Transverse colon (tissue), 4 donors: ENCODE data around the gene TLR10. TPM values are rescaled to one million over a fixed set of nuclear protein-coding genes. Genes with fewer than 3 reads are reported as not detected.

ENCODE experiments used
- DNase-seq: peaks from one replicate; pipeline ENCODE4 v3.0.0-alpha.2; 2019
- H3K27ac ChIP-seq, 4 donors: fragments of 200-600 bp; sonication (generic); 2 replicates each; pipeline ENCODE4 v1.5.1; 2016 to 2018; ENCODE audit warnings: inconsistent platforms in 4 of 4
- H3K27me3 ChIP-seq: fragments of 200-600 bp; sonication (generic); 2 replicates; pipeline ENCODE4 v1.5.1; 2017; ENCODE audit warnings: inconsistent platforms
- H3K36me3 ChIP-seq, 4 donors: fragments of 200-600 bp; sonication (generic); 2 replicates each; pipeline ENCODE4 v1.5.1; 2017 to 2019; ENCODE audit warnings: inconsistent platforms in 4 of 4
- H3K4me1 ChIP-seq, 4 donors: fragments of 200-600 bp; sonication (generic); 2 replicates each; pipeline ENCODE4 v1.5.1; 2017 to 2020; ENCODE audit warnings: inconsistent platforms in 4 of 4
- H3K4me3 ChIP-seq, 4 donors: fragments of 200-600 bp; sonication (generic); 1 replicate in 1 of 4; 2 replicates in 3 of 4; pipeline versions ENCODE4 v1.5.1 to v1.6.1; 2017 to 2019; ENCODE audit warnings: inconsistent platforms in 4 of 4
- H3K9me3 ChIP-seq, 2 donors: fragments of 200-600 bp; sonication (generic); 2 replicates each; pipeline ENCODE4 v1.5.1; 2017 to 2019; ENCODE audit warnings: inconsistent platforms in 2 of 2
- EP300 ChIP-seq: sonication (generic); formaldehyde crosslinking; IDR thresholded peaks from one replicate; pipeline ENCODE4 v1.6.1; 2017; ENCODE audit warnings: antibody characterized with exemption, low read depth
- POLR2A ChIP-seq: fragments of 450-650 bp; IDR thresholded peaks from one replicate; pipeline ENCODE4 v1.6.1; 2016; ENCODE audit warnings: antibody characterized with exemption, mild to moderate bottlenecking, moderate library complexity
- POLR2AphosphoS5 ChIP-seq, 3 donors: sonication (generic); formaldehyde crosslinking; IDR thresholded peaks; one replicate each; pipeline ENCODE4 v1.6.1; 2016; ENCODE audit warnings: antibody characterized with exemption in 3 of 3
- WGBS, 2 donors: methylation state at CpG; one replicate each; pipeline ENCODE4 v1.1.5; 2018; ENCODE audit warnings: low coverage in 1 of 2; 5-methylcytosine and 5-hydroxymethylcytosine counted together
- in situ Hi-C, 4 donors: fragments of 200-750 bp; cut with MboI; loops; one replicate each; pipeline versions ENCODE4 v1.15.0 to v1.15.1; 2017; ENCODE audit warnings: low sequenced_read_pairs in 3 of 4, low pct_ligation_motif_present in 1 of 4, low pct_unique_long_range_greater_than_20kb in 1 of 4
- intact Hi-C: fragments of 100-400 bp; cut with DNase I; formaldehyde crosslinking; loops from one replicate; pipeline ENCODE4 v1.15.1; 2023; ENCODE audit warnings: low total_unique reads
- total RNA-seq, 4 donors: library from RNA; depleted of rRNA; stranded (reverse); fragments of >200 nt; gene quantifications; one replicate each; pipeline ENCODE4 v1.1.0, GENCODE V29; 2016
- TF ChIP-seq, protein P1 (sequence below), 5 experiments: fragments of 200-600 bp in 3 of 5; fragments of 450-650 bp in 2 of 5; sonication (generic) in 3 of 5; IDR thresholded peaks; 1 replicate in 2 of 5; 2 replicates in 3 of 5; pipeline ENCODE4 v1.5.1; 2016 to 2017; ENCODE audit warnings: antibody characterized with exemption in 5 of 5, inconsistent platforms in 3 of 5, mild to moderate bottlenecking in 2 of 5, moderate library complexity in 1 of 5

The TLR10 gene
- total RNA-seq, 4 donors from 2014 or later = 4.6 TPM; not detected in 3

DNA sequence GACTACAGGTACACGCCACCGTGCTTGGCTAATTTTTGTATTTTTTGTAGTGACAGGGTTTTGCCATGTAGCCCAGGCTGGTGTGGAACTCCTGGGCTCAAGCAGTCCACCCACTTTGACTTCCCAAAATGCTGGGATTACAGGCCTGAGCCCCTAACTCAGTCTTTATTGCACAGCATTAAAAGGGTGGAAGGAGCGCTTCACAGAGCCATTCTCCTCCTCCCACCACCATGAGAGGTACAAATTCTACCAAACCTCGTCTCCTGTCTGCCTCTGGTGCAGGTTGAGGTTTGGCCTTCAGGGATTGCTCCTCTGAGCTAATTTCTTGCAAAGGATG, 52.3 kb downstream of the TLR10 start:
- Histone ChIP-seq H3K4me1 (peaks cover 11 to 30% (median 19%) of the 10 kb centered on the region in 4 donors), H3K27ac (peak overlapping the region in 3 of 4 donors; percentile 10 to 80 (median 75)), H3K9me3 (no peaks in the 10 kb centered on the region), H3K36me3 (no peaks in the 10 kb centered on the region), H3K27me3 (no peaks in the 10 kb centered on the region), H3K4me3 (no peak overlapping the region)
- no peak for DNase-seq
- intact Hi-C loops (no loop called here), in situ Hi-C loops (loop anchor here (5.0 to 25.0 kb wide), 7 partner anchors 546 to 918 kb away; no protein-coding TSS in a partner anchor)
- 75% methylated on average over 4 of the region's 4 CpGs; no CpG with 5 or more reads in 1 of the 2 donors for WGBS, 2 donors
- TF ChIP-seq EP300 = no peak

GRCh38 chr4:38728631-38729141, 54.1 kb downstream of the TLR10 start:
- Histone ChIP-seq H3K9me3 (no peaks in the 10 kb centered on the region), H3K36me3 (no peaks in the 10 kb centered on the region), H3K27me3 (no peaks in the 10 kb centered on the region), H3K27ac (peak overlapping the region; percentile 69 to 80 (median 78)), H3K4me3 (no peak overlapping the region), H3K4me1 (peaks cover 14 to 30% (median 22%) of the 10 kb centered on the region in 4 donors)
- intact Hi-C loops = no loop called here
- TF ChIP-seq POLR2A = no peak
- TF ChIP-seq, protein P1, sequence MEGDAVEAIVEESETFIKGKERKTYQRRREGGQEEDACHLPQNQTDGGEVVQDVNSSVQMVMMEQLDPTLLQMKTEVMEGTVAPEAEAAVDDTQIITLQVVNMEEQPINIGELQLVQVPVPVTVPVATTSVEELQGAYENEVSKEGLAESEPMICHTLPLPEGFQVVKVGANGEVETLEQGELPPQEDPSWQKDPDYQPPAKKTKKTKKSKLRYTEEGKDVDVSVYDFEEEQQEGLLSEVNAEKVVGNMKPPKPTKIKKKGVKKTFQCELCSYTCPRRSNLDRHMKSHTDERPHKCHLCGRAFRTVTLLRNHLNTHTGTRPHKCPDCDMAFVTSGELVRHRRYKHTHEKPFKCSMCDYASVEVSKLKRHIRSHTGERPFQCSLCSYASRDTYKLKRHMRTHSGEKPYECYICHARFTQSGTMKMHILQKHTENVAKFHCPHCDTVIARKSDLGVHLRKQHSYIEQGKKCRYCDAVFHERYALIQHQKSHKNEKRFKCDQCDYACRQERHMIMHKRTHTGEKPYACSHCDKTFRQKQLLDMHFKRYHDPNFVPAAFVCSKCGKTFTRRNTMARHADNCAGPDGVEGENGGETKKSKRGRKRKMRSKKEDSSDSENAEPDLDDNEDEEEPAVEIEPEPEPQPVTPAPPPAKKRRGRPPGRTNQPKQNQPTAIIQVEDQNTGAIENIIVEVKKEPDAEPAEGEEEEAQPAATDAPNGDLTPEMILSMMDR (IDR thresholded peaks at IDR 0.05) = peak in 3 of 5 experiments; percentile 19 to 59 (median 32)
- TF ChIP-seq EP300 = peak; percentile 77
- TF ChIP-seq POLR2AphosphoS5 (IDR thresholded peaks at IDR 0.05) = peak in 2 of 3 donors; percentile 54 to 61
- 56% methylated on average over 2 to 4 of the region's 4 CpGs for WGBS, 2 donors
- in situ Hi-C loops = loop anchor here in 3 of 4 donors (5.0 to 25.0 kb wide), 3 partner anchors 546 to 916 kb away; no protein-coding TSS in a partner anchor
- DNase-seq = peak; percentile 85

- H3K4me3 ChIP-seq = no peak overlapping the region
- WGBS, 2 donors = 90 to 100% methylated on average over 2 to 3 of the region's 3 CpGs
- DNase-seq = no peak
- no peaks in the 10 kb centered on the region for H3K27me3 ChIP-seq
- H3K36me3 ChIP-seq = no peaks in the 10 kb centered on the region
- H3K4me1 ChIP-seq = peaks cover 6 to 18% (median 11%) of the 10 kb centered on the region in 4 donors
- no peak overlapping the region for H3K27ac ChIP-seq
- in situ Hi-C loops = no loop called here
- no peaks in the 10 kb centered on the region for H3K9me3 ChIP-seq
- TF ChIP-seq POLR2A (no peak), POLR2AphosphoS5 (IDR thresholded peaks at IDR 0.05) (no peak), EP300 (no peak)
- TF ChIP-seq, protein P1 (IDR thresholded peaks at IDR 0.05) = no peak
- intact Hi-C loops = no loop called here
These were observed 58.3 kb downstream of the TLR10 start for GRCh38 chr4:38724475-38724808.

DNA sequence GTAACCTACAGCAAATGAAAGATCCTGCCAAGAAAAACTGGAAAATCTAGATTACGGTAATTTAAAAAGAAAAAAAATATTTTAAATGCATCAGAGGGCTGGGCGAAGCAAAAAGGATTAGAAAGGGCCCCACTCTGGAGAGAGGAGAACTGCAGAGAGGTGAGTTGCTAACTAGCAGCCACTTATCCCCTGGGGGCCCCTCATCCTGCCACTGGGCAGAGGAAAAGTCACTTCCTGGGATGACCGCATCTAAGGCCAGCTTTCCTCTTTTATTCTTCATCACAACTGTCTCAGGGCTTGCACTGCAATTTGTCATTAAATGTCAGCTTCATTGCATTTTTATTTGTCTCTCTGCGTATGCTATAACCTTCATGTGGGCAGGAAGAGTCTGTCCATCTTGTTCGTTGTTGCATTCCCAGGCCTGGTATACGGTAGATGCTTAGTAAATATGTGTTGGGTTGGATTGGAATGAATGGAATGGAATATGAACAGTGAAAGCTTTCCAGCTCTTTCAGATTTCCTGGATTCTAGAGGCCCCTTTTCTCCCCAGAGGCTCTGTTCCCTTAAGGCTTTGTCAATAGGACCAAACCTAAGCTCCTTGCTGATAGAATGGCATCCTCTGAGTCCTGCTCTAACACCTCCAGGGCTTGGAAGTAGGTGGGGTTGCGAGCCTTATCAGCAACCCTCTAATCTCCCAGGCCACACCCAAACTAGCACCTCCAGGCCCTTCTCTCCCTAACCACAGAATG, 58.9 kb downstream of the TLR10 start:
- H3K4me3 ChIP-seq = no peak overlapping the region
- no peak for TF ChIP-seq POLR2AphosphoS5 (IDR thresholded peaks at IDR 0.05)
- no peak for TF ChIP-seq EP300
- TF ChIP-seq POLR2A = no peak
- TF ChIP-seq, protein P1 (IDR thresholded peaks at IDR 0.05) = no peak
- no peaks in the 10 kb centered on the region for H3K9me3 ChIP-seq
- H3K4me1 ChIP-seq = peaks cover 6 to 14% (median 9%) of the 10 kb centered on the region in 4 donors
- peak; percentile 28 for DNase-seq
- in situ Hi-C loops (no loop called here), intact Hi-C loops (no loop called here)
- WGBS, 2 donors = 84 to 87% methylated on average over 4 to 7 of the region's 7 CpGs
- no peaks in the 10 kb centered on the region for H3K27me3 ChIP-seq
- no peak overlapping the region for H3K27ac ChIP-seq
- no peaks in the 10 kb centered on the region for H3K36me3 ChIP-seq
